Ovary (tissue), 9 donors: ENCODE results near the gene PPP1R18. TPM values are rescaled to one million over a fixed set of nuclear protein-coding genes. Genes with fewer than 3 reads are reported as not detected.

Experiments used
- DNase-seq, 5 donors: peaks; one replicate each; pipeline ENCODE4 v3.0.0-alpha.2; 2019 to 2020
- H3K27ac ChIP-seq, 2 donors: fragments of 200-600 bp; one replicate each; pipeline versions ENCODE4 v1.5.1 to v1.8.0; 2019 to 2022
- H3K27me3 ChIP-seq: fragments of 200-600 bp; one replicate; pipeline ENCODE4 v1.8.0; 2022
- H3K36me3 ChIP-seq: fragments of 200-600 bp; sonication (generic); one replicate; pipeline ENCODE4 v1.5.1; 2019
- H3K4me1 ChIP-seq: one replicate; pipeline ENCODE4 v1.8.1; 2013; ENCODE audit warnings: mild to moderate bottlenecking, moderate library complexity; ENCODE audit not compliant: insufficient read depth
- H3K4me3 ChIP-seq: fragments of 200-600 bp; sonication (generic); one replicate; pipeline ENCODE4 v1.5.1; 2017
- H3K9me3 ChIP-seq, 2 donors: fragments of 200-600 bp in 1 of 2; sonication (generic) in 1 of 2; one replicate each; pipeline versions ENCODE4 v1.5.1 to v1.8.1; 2013 to 2019; ENCODE audit warnings: mild to moderate bottlenecking in 1 of 2, moderate library complexity in 1 of 2
- CTCF ChIP-seq, 3 donors: fragments of 450-650 bp in 2 of 3; fragments of 200-600 bp in 1 of 3; IDR thresholded peaks; one replicate each; pipeline versions ENCODE4 v1.5.1 to v1.8.0; 2016 to 2022; ENCODE audit warnings: antibody characterized with exemption in 3 of 3, mild to moderate bottlenecking in 1 of 3
- EP300 ChIP-seq: sonication (generic); formaldehyde crosslinking; IDR thresholded peaks from one replicate; pipeline ENCODE4 v1.6.1; 2017; ENCODE audit warnings: antibody characterized with exemption
- POLR2A ChIP-seq: fragments of 450-650 bp; IDR thresholded peaks from one replicate; pipeline ENCODE4 v1.6.1; 2017; ENCODE audit warnings: antibody characterized with exemption, mild to moderate bottlenecking, moderate library complexity
- WGBS, 3 donors: extraction: QIAGEN DNeasy Blood & Tissue Kit in 1 of 3; methylation state at CpG; one replicate each; pipeline versions ENCODE4 v1.1.5 to v1.1.7; 2013 to 2017; 5-methylcytosine and 5-hydroxymethylcytosine counted together
- intact Hi-C, 4 donors: fragments of 100-400 bp; cut with DNase I; formaldehyde crosslinking; loops; one replicate each; pipeline versions ENCODE4 v1.11.0 to v1.15.1; 2022 to 2023
- polyA plus RNA-seq, 2 donors: library from polyadenylated mRNA; stranded (reverse); fragments of 200-250 nt in 1 of 2; fragments of 350-450 nt in 1 of 2; fragmentation: Illumina TruSeq in 1 of 2; extraction: RNeasy Lipid Tissue Mini Kit (QIAGEN cat#74804) in 1 of 2; gene quantifications; one replicate each; pipeline ENCODE4 v1.2.3, GENCODE V29; 2013 to 2014
- total RNA-seq, 7 donors: library from RNA; depleted of rRNA in 2 of 7; stranded (reverse); fragments of >200 nt in 2 of 7; fragmentation: NEBNext Ultra II Directional in 3 of 7; extraction: Animal tissue kit (Norgen Biotek cat#: 25700) in 3 of 7; gene quantifications; one replicate each; pipeline versions ENCODE4 v1.1.0 to v1.2.4, GENCODE V29; 2016 to 2023
- donor health status: DM: no; HTN: no; CAD: no; lungs with moderate emphysema.
- donor health status: DM: no; HTN: no; CAD: no.
- donor health status: Bipolar disorder and iron deficiency.
- donor health status: DM: yes; HTN: yes; CAD: no.
- donor health status: DM: no; HTN: no; CAD: no.
- donor health status: DM: yes; HTN: yes; CAD: no.

The PPP1R18 gene
- total and polyA plus RNA-seq, 9 donors = 14.7 to 95.9 (median 56.0) TPM

- Histone ChIP-seq H3K27ac (peak overlapping the region; percentile 95 to 96), H3K4me3 (peak overlapping the region; percentile 54), H3K36me3 (no peaks in the 10 kb centered on the region), H3K4me1 (peaks cover 11% of the 10 kb centered on the region), H3K27me3 (no peaks in the 10 kb centered on the region), H3K9me3 (no peaks in the 10 kb centered on the region)
- peak in 2 of 5 donors; percentile 50 to 52 for DNase-seq
- intact Hi-C loops = loop anchor here in 3 of 4 donors (2.0 to 10.0 kb wide), 3 partner anchors 35 to 199 kb away; partner anchors contain the start of genes TUBB (in 3 of the 3), DDR1 (in 2 of the 3), MRPS18B (in 1 of the 3) and PPP1R10 (in 1 of the 3)
- WGBS, 3 donors = 43 to 53% (median 47%) methylated on average over 29 of the region's 29 CpGs
- TF ChIP-seq POLR2A = no peak
- no peak for TF ChIP-seq CTCF (IDR thresholded peaks at IDR 0.05)
- TF ChIP-seq EP300 = no peak
These were observed 1.1 kb downstream of the PPP1R18 start for GRCh38 chr6:30685157-30686008.

- DNase-seq = peak in 3 of 5 donors; percentile 42 to 53 (median 51)
- WGBS, 3 donors = 25 to 28% (median 26%) methylated on average over 14 to 21 of the region's 21 CpGs
- no peak for TF ChIP-seq POLR2A
- TF ChIP-seq CTCF (IDR thresholded peaks at IDR 0.05) = no peak
- no peak for TF ChIP-seq EP300
- no peaks in the 10 kb centered on the region for H3K36me3 ChIP-seq
- H3K27me3 ChIP-seq = no peaks in the 10 kb centered on the region
- H3K9me3 ChIP-seq = no peaks in the 10 kb centered on the region
- peak overlapping the region; percentile 54 for H3K4me3 ChIP-seq
- intact Hi-C loops = loop anchor here in 3 of 4 donors (5.0 to 10.0 kb wide), 2 partner anchors 67 to 200 kb away; partner anchors contain the start of genes DDR1 (in 2 of the 3), MRPS18B (in 1 of the 3) and PPP1R10 (in 1 of the 3)
- peak overlapping the region; percentile 95 to 96 for H3K27ac ChIP-seq
- H3K4me1 ChIP-seq = peaks cover 15% of the 10 kb centered on the region
These were observed 1.9 kb downstream of the PPP1R18 start for GRCh38 chr6:30684386-30685156.

- H3K9me3 ChIP-seq = no peaks in the 10 kb centered on the region
- intact Hi-C loops = loop anchor here in 2 of 4 donors (10.0 kb wide), 1 partner anchor 201 kb away; the partner anchor contains the start of gene DDR1 (in 2 of the 2)
- WGBS, 3 donors = 16 to 25% (median 24%) methylated on average over 2 of the region's 2 CpGs
- H3K4me1 ChIP-seq = peaks cover 15% of the 10 kb centered on the region
- no peaks in the 10 kb centered on the region for H3K27me3 ChIP-seq
- H3K27ac ChIP-seq = peak overlapping the region; percentile 95 to 96
- no peaks in the 10 kb centered on the region for H3K36me3 ChIP-seq
- TF ChIP-seq POLR2A (no peak), CTCF (IDR thresholded peaks at IDR 0.05) (no peak), EP300 (no peak)
- no peak for DNase-seq
- H3K4me3 ChIP-seq = peak overlapping the region; percentile 54
These were observed 2.5 kb downstream of the PPP1R18 start for GRCh38 chr6:30683980-30684338.
